ENCODE data around the gene CRX.
"Not testable (repeated sequence)": the region's sequence is repeated elsewhere in the genome, so short reads cannot be mapped to it uniquely, and the experiment has no call there.

CRX gene

GRCh38 chr19:47860602-47861297 is 39.0 kb downstream of the CRX start:
- H3K27ac Mint-ChIP-seq = no peak overlapping the region
- H3K36me3 Mint-ChIP-seq (ENCODE audit: low read depth) = no peaks in the 10 kb centered on the region
- no peak for DNase-seq
- no peaks in the 10 kb centered on the region for H3K9me3 Mint-ChIP-seq
- H3K27me3 Mint-ChIP-seq = peaks cover 9% of the 10 kb centered on the region
- H3K4me1 Mint-ChIP-seq = peaks cover 3% of the 10 kb centered on the region
- no peak for ATAC-seq
- H3K4me3 Mint-ChIP-seq = no peak overlapping the region

GRCh38 chr19:47861630-47862029 is 39.9 kb downstream of the CRX start:
- Mint-ChIP-seq H3K27me3 (peaks cover 9% of the 10 kb centered on the region), H3K27ac (no peak overlapping the region), H3K36me3 (ENCODE audit: low read depth) (no peaks in the 10 kb centered on the region), H3K9me3 (no peaks in the 10 kb centered on the region), H3K4me1 (peaks cover 3% of the 10 kb centered on the region), H3K4me3 (no peak overlapping the region)
- ATAC-seq = no peak
- DNase-seq = no peak

- no peak overlapping the region for H3K4me3 Mint-ChIP-seq
- H3K27ac Mint-ChIP-seq = no peak overlapping the region
- peaks cover 3% of the 10 kb centered on the region for H3K4me1 Mint-ChIP-seq
- H3K9me3 Mint-ChIP-seq = no peaks in the 10 kb centered on the region
- DNase-seq (peak; percentile 94), ATAC-seq (peak; percentile 89)
- H3K27me3 Mint-ChIP-seq = peaks cover 9% of the 10 kb centered on the region
- no peaks in the 10 kb centered on the region for H3K36me3 Mint-ChIP-seq (ENCODE audit: low read depth)
Measured at GRCh38 chr19:47863514-47863936, 41.8 kb downstream of the CRX start.

- DNase-seq (no peak), ATAC-seq (no peak)
- no peak overlapping the region for H3K4me3 Mint-ChIP-seq
- H3K36me3 Mint-ChIP-seq (ENCODE audit: low read depth) = no peaks in the 10 kb centered on the region
- no peaks in the 10 kb centered on the region for H3K9me3 Mint-ChIP-seq
- peaks cover 11% of the 10 kb centered on the region for H3K27me3 Mint-ChIP-seq
- H3K27ac Mint-ChIP-seq = no peak overlapping the region
- peaks cover 3% of the 10 kb centered on the region for H3K4me1 Mint-ChIP-seq
Measured at GRCh38 chr19:47865166-47865565, 43.4 kb downstream of the CRX start.

- ATAC-seq = no peak
- DNase-seq = no peak
- Mint-ChIP-seq H3K27ac (no peak overlapping the region), H3K4me1 (no peaks in the 10 kb centered on the region), H3K27me3 (peaks cover 13% of the 10 kb centered on the region), H3K9me3 (peaks cover 4% of the 10 kb centered on the region), H3K36me3 (ENCODE audit: low read depth) (peaks cover 2% of the 10 kb centered on the region), H3K4me3 (no peak overlapping the region)
Measured at GRCh38 chr19:47878906-47879305, 57.2 kb downstream of the CRX start.

GRCh38 chr19:47879385-47879784 is 57.6 kb downstream of the CRX start:
- H3K4me1 Mint-ChIP-seq; DNase-seq; H3K4me3 Mint-ChIP-seq; H3K36me3 Mint-ChIP-seq (ENCODE audit: low read depth); H3K27ac Mint-ChIP-seq; H3K9me3 Mint-ChIP-seq; ATAC-seq: not testable (repeated sequence)
- peaks cover 13% of the 10 kb centered on the region for H3K27me3 Mint-ChIP-seq

- ATAC-seq (no peak), DNase-seq (no peak)
- Mint-ChIP-seq H3K36me3 (ENCODE audit: low read depth) (peaks cover 2% of the 10 kb centered on the region), H3K27ac (no peak overlapping the region), H3K4me3 (no peak overlapping the region), H3K9me3 (peaks cover 4% of the 10 kb centered on the region), H3K4me1 (no peaks in the 10 kb centered on the region), H3K27me3 (peaks cover 15% of the 10 kb centered on the region)
Measured at GRCh38 chr19:47881757-47882156, 60.0 kb downstream of the CRX start.

GRCh38 chr19:47882890-47883289 is 61.2 kb downstream of the CRX start:
- H3K27ac Mint-ChIP-seq = no peak overlapping the region
- H3K27me3 Mint-ChIP-seq = peaks cover 18% of the 10 kb centered on the region
- H3K4me3 Mint-ChIP-seq = no peak overlapping the region
- ATAC-seq (no peak), DNase-seq (no peak)
- H3K36me3 Mint-ChIP-seq (ENCODE audit: low read depth) = peaks cover 2% of the 10 kb centered on the region
- peaks cover 4% of the 10 kb centered on the region for H3K9me3 Mint-ChIP-seq
- no peaks in the 10 kb centered on the region for H3K4me1 Mint-ChIP-seq

- no peak overlapping the region for H3K27ac Mint-ChIP-seq
- H3K4me1 Mint-ChIP-seq = no peaks in the 10 kb centered on the region
- no peaks in the 10 kb centered on the region for H3K36me3 Mint-ChIP-seq (ENCODE audit: low read depth)
- H3K9me3 Mint-ChIP-seq = no peaks in the 10 kb centered on the region
- H3K4me3 Mint-ChIP-seq = no peak overlapping the region
- no peak for ATAC-seq
- no peak for DNase-seq
- H3K27me3 Mint-ChIP-seq = peaks cover 16% of the 10 kb centered on the region
Measured at GRCh38 chr19:47885067-47885463, 63.3 kb downstream of the CRX start.

GRCh38 chr19:47886010-47886559 is 64.3 kb downstream of the CRX start, which contains the start of gene SULT2A1:
TSS of gene SULT2A1 (minus strand) at chr19:47886315. CDS start at chr19:47886257, 58 bp downstream.
- Mint-ChIP-seq H3K4me1 (no peaks in the 10 kb centered on the region), H3K27ac (no peak within 1 kb of the TSS), H3K27me3 (peaks cover 16% of the 10 kb centered on the region), H3K36me3 (ENCODE audit: low read depth) (no peaks in the 10 kb centered on the region), H3K9me3 (no peaks in the 10 kb centered on the region), H3K4me3 (no peak within 1 kb of the TSS)
- DNase-seq = no peak
- no peak for ATAC-seq

- ATAC-seq = no peak
- Mint-ChIP-seq H3K27ac (no peak overlapping the region), H3K4me3 (no peak overlapping the region), H3K36me3 (ENCODE audit: low read depth) (peaks cover 2% of the 10 kb centered on the region), H3K4me1 (no peaks in the 10 kb centered on the region), H3K9me3 (no peaks in the 10 kb centered on the region), H3K27me3 (peaks cover 8% of the 10 kb centered on the region)
- no peak for DNase-seq
Measured at GRCh38 chr19:47890865-47891621, 69.3 kb downstream of the CRX start.

- Mint-ChIP-seq H3K36me3 (ENCODE audit: low read depth) (peaks cover 2% of the 10 kb centered on the region), H3K9me3 (no peaks in the 10 kb centered on the region), H3K27ac (no peak overlapping the region), H3K4me3 (no peak overlapping the region), H3K4me1 (no peaks in the 10 kb centered on the region), H3K27me3 (peaks cover 8% of the 10 kb centered on the region)
- DNase-seq (no peak), ATAC-seq (no peak)
Measured at GRCh38 chr19:47891622-47891922, 69.8 kb downstream of the CRX start.

GRCh38 chr19:47891923-47892666 is 70.4 kb downstream of the CRX start:
- Mint-ChIP-seq H3K27me3 (peaks cover 3% of the 10 kb centered on the region), H3K4me1 (no peaks in the 10 kb centered on the region)

More at GRCh38 chr19:47891923-47892666, 70.4 kb downstream of the CRX start:
- Mint-ChIP-seq H3K36me3 (ENCODE audit: low read depth) (peaks cover 2% of the 10 kb centered on the region), H3K4me3 (no peak overlapping the region), H3K27ac (no peak overlapping the region), H3K9me3 (no peaks in the 10 kb centered on the region)
- DNase-seq (no peak), ATAC-seq (no peak)

Measured in activated naive CD8-positive, alpha-beta T cell treated with anti-CD3 and anti-CD28 coated beads, Interleukin-2, amount 50 U/mL, for 24 hours (primary cell).